DMS 273 (cell line): ENCODE results near the gene KAZN.
"Not testable (repeated sequence)": the region's sequence is repeated elsewhere in the genome, so short reads cannot be mapped to it uniquely, and the experiment has no call there.

Experiments
- DNase-seq: peaks from one replicate; lab custom pipeline; 2025; ENCODE audit not compliant: unreplicated experiment; lab: John Stamatoyannopoulos, UW

The KAZN gene

GRCh38 chr1:15039017-15039648 lies 440.6 kb downstream of the KAZN start:
- no peak for DNase-seq

DNA sequence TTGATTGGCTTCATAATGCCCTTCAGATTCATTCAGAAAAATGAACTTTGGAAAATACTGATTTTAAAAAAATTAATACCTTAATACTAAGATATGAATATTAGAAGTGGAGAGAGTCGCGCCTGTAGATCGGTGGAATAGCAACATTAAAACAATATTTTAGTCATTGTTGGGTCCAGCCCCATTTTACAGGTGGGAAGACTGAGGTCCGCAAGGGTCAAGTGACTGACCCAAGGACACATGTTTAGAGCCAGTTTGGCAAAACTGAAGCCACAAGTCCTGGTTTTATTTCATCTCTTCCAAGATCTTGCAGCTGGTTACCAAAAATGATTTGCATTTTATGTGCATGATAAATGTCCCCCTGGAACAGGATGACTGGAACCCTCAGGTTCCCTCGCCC lies 441.4 kb downstream of the KAZN start:
- DNase-seq = no peak

GRCh38 chr1:15040685-15041084 lies 442.2 kb downstream of the KAZN start:
- not testable (repeated sequence) for DNase-seq

GRCh38 chr1:15042866-15043265 lies 444.4 kb downstream of the KAZN start:
- no peak for DNase-seq

GRCh38 chr1:15043934-15044333 lies 445.4 kb downstream of the KAZN start:
- no peak for DNase-seq

- DNase-seq = no peak
Measured at GRCh38 chr1:15045123-15045522, 446.6 kb downstream of the KAZN start.

DNA sequence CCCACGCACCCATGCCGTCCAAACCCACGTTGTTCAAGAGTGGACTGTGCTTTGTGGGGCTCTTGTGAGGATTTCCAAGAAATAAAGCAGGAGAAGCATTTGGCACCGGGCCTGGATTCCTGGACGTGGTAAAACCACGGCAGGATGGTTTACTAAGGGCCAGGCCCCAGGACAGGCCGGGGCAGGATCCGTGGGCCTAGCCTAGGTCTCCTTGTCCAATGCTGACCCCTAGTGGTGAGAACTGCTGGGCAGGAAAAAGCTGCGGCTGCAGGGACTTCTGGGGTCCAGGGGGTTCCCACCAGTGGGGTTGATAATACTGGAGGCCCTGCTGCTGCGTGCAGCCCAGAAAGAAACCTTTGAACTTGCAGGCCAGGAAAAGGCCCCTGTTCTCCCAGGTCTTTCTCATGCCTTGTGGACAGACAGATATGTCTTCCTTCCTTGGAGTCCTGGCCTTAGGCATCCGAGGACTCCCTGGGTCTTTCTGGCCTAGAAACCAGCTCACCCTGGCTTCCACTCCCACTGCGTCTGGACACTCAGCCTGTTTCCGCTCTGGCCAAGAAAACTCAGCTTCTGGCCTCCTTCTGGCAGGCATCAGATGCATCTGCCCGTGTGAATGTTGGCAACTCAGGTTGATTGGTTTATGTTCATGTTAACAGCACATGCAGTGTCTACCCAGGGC lies 448.1 kb downstream of the KAZN start:
- DNase-seq = peak; percentile 89

- DNase-seq = no peak
Measured at GRCh38 chr1:15047237-15047636, 448.8 kb downstream of the KAZN start.

DNA sequence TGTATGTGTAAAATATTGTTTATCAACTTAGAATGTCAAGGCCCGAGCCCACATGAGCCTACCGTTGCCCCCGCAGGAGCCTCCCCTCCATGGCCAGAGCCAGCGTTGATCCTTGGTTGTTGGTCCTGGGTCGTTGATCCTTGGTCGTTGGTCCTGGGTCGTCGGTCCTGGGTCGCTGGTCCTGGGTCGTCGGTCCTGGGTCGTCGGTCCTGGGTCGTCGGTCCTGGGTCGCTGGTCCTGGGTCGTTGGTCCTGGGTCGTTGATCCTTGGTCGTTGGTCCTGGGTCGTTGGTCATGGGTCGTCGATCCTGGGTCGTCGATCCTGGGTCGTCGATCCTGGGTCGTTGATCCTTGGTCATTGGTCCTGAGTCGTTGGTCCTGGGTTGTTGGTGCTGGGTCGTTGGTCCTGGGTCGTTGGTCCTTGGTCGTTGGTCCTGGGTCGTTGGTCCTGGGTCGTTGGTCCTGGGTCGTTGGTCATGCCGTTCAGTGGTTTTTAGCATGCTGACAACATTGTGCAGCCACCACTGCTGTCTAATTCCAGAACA lies 450.0 kb downstream of the KAZN start:
- no peak for DNase-seq

DNA sequence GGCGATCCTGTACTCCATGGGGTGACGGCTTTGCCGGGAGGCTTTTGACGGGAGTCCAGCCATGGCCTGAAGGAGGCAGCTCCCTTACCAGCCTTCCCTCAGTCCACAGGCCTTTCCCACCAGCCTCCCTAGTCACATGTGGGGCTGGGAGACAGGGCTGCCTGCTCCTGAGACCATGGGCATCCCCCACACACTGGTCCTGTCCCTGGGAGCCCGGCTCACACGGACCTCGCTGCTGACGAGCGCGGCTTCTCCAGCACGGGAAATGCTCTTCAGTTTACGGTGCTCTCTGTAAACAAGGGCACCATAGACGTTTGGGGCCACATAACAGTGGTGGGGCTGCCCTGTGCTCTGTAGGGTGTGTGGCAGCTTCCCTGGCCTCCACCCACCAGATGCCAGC lies 450.6 kb downstream of the KAZN start:
- DNase-seq = no peak

DNA sequence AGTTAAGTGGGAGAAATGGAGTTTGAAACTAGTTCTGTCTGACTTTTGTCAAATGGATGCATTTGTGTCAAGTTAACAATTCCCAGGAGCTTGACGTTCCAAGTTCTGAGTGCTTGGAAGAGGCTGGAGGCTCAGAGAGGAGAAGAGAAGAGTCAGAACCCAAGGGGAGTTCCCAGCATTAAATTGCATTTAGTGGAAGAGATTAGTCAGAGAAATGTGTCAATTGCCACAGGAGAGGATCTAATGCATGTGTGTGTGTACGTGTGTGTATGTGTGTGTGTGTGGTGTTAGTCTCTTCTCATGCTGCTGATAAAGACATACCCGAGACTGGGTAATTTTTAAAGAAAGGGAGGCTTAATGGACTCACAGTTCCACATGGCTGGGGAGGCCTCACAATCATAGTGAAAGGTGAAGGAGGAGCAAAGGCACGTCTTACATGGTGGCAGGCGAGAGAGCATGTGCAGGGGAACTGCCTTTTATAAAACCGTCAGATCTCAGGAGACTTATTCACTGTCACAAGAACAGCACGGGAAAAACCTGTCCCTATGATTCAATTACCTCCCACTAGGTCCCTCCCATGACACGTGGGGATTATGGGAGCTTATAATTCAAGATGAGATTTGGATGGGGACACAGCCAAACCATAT lies 453.5 kb downstream of the KAZN start:
- no peak for DNase-seq

DNA sequence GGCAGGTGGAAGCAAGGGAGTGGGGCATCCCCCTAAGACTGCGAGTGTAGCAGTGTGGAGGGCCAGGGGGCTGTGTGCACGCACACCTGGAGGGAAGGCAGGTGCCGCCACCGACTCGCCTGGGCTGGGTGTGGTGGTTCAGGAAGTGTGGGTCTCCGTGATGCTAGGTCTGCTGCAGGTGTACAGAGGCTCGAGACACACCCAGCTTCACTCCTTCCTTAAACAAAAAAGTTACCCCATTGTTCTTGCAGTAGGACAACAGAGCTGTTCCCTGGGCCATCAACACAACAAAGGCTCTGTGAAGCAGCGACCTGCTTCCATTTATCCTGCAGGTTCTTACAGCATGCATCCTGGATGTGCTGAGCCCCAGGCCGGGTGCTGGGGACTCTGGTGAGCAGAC lies 454.7 kb downstream of the KAZN start:
- no peak for DNase-seq

DNA sequence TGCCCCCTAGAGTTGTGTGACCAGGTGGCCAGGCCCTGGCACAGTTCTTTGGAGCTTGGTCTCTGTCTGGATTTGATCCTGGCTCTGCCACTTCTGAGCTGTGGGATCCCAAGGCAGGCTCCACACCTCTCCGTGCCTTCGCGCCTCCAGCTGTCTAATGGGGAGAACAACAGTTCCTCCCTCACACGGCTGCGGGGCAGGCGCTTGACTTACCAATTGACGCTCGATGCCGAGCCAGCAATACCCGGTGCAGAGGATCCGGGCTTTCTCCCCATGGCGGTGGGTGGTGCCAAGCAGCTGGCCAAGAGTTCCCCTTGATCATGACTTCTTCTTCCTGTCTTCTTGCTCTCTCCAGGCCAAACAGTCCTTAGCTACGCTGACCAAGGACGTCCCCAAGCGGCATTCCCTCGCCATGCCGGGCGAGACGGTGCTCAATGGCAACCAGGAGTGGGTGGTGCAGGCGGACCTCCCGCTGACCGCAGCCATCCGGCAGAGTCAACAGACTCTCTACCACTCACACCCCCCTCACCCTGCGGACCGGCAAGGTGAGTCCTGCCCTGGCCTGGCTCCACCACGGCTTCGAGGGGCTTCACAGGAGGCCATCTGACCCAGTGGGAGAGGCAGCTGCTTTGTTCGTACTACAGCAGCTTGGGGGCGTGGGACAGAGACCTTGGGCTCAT lies 457.4 kb downstream of the KAZN start:
- DNase-seq = no peak

DNA sequence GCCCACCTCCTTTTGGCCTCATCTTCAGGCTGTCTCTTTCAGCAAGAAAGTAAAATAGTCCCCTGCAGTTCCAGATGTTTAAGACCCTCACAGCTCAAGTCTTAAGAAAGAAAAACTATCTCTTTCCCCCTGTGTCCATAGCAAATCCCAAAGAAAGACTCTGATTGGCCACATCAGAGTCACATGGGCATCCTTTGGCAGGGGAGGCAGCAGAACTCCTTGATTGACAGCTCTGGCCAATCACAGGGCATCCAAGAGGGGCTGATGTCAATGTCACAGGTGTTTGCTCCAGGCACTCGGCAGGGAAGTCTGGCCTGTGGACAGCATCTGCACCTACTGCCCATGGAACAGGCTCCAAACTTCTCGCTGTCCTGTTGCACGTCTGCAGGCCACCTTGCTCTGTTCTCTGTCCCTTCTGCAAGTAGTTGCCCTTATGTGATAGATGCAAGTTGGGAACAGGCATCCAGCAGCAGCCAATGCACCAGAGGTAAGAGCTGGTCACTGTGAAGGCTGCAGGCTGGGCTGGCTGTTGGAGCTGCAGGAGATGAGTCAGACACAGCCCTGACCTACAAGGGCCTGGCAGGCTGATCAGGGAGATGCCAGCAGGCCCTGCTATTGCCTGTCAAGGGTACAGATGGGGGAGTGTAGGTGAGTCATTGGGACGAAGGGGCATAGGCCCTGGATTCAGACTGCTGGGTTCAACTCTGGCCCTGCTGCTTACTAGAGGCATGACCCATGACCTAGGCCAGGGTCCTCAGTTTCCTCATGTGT lies 458.2 kb downstream of the KAZN start:
- DNase-seq = no peak

- no peak for DNase-seq
Measured at GRCh38 chr1:15057834-15058233, 459.3 kb downstream of the KAZN start.

- DNase-seq = no peak
Measured at GRCh38 chr1:15058261-15058660, 459.8 kb downstream of the KAZN start.

- no peak for DNase-seq
Measured at GRCh38 chr1:15060104-15060503, 461.6 kb downstream of the KAZN start.

DNA sequence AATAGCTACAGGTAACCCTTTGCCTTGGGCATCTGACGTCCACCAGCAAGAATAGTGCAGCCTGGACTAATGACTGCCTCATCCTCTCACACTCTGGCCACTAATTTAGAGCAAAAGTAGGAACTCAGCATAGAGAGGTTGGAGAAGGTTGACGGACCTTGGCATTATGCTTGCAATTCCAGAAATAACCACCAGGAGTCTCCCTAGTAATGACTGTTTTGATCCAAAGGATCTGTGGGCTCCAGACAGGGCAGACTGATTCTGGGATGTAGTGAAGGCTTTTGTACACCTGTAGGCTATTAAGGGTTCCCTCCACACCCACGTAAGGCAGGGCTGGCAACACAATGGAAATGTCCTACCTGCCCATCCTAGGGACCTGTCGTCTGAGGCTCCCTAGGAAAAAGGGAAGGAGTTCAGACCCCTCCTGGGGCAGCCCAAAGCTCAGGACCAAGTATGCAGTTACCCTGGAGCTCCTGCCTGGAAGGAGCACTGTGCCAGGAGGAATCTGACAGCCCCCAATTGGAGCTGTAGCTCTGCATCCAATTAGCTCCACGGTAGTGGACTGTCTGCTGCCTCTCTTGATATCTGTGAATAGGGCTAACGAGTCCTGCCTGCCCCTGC lies 464.1 kb downstream of the KAZN start:
- peak; percentile 63 for DNase-seq

DNA sequence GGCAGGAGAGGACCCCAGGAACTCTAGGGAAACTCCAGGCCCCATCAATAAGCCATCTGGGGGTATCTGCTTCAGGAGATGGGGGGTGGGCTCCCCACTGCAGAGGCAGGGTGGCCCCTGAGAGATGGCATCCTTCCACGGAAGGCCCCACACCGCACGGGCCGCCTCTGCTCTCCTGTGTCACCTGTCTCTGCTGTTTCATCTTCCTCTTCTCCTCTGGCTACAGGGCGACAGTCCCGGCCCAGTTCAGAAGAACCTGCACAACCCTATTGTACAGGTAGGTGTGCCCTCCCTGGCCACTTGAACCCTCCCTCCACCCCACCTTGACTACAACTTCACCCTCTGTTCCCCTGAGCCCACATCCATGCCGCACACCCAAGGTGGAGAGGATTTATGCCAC lies 464.9 kb downstream of the KAZN start:
- DNase-seq = no peak

DNA sequence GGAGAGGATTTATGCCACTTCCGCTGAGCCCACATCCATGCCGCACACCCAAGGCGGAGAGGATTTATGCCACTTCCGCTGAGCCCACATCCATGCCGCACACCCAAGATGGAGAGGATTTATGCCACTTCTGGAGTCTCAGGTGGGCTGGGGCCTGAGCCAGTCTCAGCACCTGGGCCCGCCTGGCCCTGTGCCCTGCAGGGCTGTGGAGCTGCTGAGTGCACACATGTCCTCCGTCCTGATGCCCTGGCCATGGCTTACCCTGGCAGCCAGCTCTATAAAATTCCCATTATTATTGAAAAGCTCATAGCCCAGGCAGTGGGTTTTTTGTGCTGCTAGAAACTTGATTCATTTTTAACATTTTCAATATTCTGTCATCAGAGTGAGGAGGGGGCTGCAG lies 465.3 kb downstream of the KAZN start:
- no peak for DNase-seq
